GM19023 (cell line): ENCODE results near the gene SP4.
"Not testable (repeated sequence)": the region's sequence is repeated elsewhere in the genome, so short reads cannot be mapped to it uniquely, and the experiment has no call there.

ENCODE experiments used
- ATAC-seq: cut with Tn5 transposase; IDR thresholded peaks from one replicate; pipeline ENCODE4 v1.9.1; 2021; ENCODE audit warnings: mild to moderate bottlenecking, moderate library complexity; ENCODE audit not compliant: unreplicated experiment

The SP4 gene

DNA sequence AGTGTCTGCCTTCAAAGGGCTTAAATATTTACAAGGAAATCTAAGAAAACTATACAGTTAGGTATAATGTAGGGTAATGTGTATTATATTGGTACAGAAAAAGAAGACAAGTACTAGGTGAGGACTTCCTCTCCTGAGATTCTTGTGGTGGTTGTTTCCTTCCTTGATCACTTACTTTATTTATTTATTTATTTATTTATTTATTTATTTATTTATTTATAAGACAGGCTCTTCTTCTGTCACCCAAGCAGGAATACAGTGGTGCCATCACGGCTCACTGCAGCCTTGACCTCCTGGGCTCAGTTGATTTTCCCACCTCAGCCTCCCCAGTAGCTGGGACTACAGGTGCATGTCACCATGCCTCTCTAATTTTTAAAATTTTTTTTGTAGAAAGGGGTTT, 96.8 kb downstream of the SP4 start:
- no peak for ATAC-seq

DNA sequence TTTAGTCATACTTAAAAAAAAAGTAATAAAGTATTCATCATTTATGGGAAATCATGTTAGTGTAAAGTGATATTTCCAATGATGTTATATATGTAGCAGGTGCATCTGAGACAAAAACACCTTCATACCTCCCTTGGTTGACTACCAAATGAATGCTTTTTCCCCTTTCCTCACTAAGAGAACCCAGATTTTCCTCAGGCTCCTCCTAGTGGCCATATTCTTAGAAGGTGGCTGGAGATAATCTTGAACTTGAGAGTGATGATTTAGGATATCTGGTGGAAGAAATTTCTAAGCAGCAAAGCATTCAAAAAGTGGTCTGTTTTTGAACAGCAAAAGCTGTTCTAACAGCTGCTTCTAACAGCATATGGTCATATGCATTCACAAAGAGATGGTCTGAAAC, 98.1 kb downstream of the SP4 start:
- ATAC-seq: no peak

DNA sequence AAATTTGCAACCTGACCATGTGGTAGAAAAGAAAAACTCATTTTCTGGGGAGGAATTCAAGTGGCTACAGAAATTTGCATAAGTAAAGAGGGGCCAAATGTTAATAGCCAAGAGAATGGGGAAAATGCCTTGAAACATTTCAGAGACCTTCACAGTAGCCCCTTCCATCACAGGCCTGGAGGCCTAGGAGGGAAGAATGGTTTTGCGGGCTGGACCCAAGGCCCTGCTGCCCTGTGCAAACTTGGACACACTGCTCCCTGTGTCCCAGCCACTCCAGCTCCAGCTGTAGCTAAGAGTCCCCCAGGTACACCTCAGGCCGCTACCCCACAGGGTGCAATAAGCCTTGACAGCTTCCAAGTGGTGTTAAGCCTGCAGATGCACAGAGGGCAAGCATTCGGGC, 98.6 kb downstream of the SP4 start:
- no peak for ATAC-seq

DNA sequence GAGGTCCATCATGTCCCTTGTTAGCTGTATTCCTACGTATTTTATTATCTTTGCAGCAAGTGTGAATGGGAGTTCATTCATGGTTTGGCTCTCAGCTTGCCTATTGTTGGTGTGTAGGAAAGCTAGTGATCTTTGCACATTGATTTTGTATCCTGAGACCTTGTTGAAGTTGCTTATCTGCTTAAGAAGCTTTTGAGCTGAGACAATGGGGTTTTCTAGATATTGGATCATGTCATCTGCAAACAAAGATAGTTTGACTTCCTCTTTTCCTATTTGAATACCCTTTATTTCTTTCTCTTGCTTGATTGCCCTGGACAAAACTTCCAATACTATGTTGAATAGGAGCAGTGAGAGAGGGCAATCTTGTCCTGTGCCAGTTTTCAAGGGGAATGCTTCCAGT, 104.6 kb downstream of the SP4 start:
- not testable (repeated sequence) for ATAC-seq

DNA sequence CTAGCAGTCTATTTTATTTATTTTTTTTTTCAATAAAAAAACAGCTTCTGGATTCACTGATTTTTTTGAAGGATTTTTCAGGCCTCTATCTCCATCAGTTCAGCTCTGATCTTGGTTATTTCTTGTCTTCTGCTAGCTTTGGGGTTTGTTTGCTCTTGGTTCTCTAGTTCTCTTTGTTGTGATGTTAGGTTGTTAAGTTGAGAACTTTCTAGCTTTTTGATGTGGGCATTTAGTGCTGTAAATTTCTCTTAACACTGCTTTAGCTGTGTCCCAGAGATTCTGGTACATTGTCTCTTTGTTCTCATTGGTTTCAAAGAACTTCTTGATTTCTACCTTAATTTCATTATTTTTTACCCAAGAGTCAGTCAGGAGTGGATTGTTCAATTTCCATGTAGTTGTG, 105.8 kb downstream of the SP4 start:
- ATAC-seq: not testable (repeated sequence)

DNA sequence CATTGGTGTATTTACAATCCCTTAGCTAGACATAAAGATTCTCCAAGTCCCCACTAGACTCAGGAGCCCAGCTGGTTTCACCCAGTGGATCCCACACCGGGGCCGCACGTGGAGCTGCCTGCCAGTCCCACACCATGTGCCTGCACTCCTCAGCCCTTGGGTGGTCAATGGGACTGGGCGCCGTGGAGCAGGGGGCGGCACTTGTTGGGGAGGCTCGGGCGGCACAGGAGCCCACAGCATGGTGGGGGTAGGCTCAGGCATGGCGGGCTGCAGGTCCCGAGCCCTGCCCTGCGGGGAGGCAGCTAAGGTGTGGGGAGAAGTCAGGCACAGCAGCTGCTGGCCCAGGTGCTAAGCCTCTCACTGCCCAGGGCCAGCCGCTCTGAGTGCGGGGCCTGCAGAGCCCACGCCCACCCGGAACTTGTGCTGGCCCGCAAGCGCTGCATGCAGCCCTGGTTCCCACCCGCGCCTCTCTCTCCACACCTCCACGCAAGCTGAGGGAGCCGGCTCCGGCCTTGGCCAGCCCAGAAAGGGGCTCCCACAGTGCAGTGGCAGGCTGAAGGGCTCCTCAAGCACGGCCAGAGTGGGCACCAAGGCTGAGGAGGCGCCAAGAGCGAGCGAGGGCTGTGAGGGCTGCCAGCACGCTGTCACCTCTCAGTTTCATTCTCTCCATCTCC, 108.7 kb downstream of the SP4 start:
- not testable (repeated sequence) for ATAC-seq

DNA sequence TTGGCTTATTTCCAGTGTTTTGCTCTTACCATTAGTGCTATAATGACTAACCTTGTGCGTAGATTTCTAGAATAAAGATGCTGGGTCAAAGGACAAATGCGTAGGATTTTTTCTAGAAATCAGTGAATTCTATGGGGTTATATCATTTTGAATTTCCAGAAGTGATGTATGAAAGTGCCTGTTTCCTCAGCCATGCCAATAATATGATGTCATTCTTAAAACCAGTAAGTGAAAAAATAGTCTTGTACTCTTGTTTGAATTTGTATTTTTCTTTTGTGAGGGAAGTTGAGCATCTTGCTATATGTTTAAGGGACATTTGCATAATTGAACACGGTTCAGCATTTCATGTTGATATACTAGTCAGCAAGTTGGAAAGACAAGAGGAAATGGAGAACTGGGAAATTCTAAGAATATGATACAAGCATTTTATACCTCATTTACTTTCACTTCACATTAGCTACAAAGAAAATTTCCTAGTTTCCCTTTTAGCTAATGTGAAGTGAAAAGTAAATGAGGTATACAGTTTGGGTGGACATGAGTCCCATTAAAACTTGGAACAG, 111.1 kb downstream of the SP4 start:
- no peak for ATAC-seq

DNA sequence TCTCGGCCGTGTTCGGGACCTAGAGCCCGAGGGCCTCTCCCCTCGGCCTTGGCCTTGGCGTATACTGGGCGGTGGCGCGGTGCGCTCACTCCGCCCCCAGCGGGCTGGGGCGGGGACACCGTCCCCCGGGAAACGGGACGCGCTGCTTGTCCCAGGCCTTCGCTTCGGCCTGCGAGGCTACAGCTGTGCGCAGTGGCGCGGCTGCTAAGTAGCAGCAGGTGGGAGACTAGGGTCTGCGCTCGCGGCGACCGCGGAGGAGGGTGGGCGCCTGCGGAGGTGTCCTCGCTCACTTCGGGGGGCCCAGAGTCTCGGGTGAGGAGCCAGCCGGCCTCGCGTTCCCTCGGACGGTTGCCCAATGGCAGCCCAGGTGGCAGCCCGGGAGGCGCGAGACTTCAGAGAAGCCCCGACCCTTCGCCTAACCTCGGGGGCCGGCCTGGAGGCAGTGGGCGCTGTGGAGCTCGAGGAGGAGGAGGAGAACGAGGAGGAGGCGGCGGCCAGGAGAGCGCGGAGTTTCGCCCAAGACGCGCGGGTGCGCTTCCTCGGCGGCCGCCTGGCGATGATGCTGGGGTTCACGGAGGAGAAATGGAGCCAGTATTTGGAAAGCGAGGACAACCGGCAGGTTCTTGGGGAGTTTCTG, 115.1 kb downstream of the SP4 start, which contains the start of gene DNAH11:
Gene DNAH11, plus strand, starts transcription at position 149 of the 637 bp plus-strand sequence. Its CDS starts 207 bp downstream, at position 356.
- ATAC-seq: no peak

DNA sequence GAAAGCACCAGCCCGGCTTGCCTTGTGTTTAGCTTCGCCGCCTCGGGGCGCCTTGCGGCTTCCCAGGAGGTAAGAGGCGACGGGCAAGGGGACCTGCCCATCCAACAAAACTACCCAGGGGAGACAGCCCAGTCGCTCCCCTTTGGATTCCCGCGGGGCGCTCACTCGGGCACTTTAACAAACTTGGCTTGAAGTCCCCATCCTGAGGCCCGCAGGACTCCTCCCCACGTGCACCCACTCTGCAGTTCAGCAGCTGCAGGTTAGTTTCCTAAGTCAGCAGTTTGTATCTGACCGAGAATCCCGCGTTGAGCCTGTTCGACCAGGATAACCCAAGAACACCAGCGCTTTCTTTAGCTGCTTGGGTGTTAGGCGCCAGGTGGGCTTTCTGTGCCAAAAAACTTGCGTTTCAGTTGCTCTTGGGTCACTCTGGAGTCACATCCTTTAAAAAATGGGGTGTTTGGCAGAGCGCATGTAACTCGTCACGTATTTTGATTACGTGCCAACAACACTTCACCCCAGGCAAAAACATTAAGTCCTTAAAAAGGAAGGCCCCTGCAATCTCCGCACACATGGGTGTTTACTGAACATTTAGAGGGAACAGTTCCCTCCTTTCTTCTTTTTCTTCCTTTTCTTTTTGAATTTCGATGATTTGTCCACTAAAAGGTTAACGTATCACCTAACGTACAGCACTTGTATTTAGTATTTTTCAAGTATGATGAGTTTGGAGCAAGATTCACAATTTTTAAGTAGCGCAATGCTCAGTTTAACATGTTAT, 115.8 kb downstream of the SP4 start:
- ATAC-seq: no peak

DNA sequence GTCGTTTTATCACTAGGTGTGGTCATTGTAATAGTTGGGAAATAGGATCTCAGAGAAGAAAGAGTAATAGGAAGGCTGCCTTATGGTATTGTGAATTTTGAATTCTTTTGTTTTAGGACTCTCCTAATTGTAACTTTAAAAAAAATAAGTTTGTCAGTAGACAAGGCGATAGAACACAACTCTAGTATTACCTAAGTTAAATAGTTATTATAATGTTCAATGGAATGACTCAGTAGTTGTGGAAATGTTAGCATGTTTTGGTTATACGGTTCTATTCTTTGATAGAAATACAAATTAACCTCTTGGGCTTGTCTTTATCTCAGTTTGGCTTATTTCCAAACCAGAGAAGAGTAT, 116.4 kb downstream of the SP4 start:
- ATAC-seq: no peak

DNA sequence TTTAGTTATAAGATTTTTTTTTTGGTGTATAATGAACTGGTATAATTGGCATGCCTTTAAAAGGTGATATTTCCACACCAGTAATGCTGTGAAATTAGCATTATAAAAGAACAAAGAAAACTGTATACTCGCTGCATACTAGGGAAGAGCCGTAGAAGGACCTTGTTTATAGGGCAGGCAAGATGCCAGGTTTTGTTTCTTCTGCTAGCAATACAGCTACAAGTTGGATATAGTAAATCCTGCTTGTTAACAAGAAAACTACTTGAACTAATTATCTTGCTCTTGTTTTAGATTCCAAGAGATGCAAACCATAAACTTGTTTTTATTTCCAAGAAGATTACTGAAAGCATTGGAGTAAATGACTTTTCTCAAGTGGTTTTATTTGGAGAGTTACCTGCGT, 116.8 kb downstream of the SP4 start:
- ATAC-seq: no peak

DNA sequence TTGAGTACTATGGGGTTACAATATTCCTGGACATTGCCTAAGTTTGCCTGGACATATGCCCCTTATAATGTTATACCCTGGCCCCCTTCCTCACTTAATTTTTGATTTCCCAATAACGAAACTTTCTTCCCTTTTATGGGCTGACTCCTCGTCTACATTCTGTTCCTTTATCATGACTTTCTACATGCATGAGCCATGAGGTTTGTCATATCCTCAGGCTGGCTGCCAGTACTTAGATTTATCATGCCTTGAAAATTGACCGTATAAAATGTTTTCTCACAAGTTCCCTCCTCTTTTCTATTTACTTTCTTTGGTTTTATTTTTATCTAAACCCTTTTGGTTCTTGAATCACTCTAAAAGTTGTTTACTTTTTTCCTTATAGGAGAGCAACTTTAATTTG, 119.6 kb downstream of the SP4 start:
- no peak for ATAC-seq

DNA sequence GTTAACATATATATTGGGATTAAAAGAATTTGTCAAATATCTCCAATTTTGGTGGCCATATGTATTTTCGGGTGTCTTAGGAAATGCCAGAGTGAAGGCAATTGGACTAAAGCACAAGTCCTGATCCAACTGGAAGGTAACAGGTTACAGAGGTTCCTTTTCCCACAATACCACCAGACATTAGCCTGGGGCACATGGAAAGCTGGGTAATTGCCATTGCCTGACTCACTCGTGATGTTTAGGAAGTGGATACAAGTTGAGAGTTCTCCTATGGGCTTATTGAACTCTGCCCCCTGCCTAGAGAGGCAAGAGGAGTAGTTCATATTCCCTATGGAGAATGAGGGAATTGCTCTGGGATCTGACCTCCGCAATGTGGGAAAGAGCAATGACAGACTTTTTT, 120.6 kb downstream of the SP4 start:
- ATAC-seq: no peak

DNA sequence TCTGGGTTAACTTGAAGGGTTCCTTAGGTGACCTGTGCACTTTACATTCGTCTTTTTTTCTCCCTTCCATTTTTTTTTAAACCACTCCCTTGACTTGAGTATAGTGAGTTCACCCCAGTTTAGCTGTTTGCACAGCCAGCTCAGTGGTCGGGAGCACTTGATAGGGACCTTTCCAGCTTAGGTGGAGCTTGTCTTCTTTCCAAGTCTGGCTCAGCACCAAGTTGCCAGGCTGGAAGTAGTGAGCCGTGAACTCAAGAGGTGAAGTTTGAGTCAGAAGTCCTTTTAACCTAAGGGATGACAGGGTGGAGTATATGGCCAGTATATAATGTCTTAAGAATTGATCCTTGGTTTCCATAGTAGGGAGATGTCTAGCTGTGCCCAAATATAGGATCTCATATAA, 122.2 kb downstream of the SP4 start:
- ATAC-seq: no peak

DNA sequence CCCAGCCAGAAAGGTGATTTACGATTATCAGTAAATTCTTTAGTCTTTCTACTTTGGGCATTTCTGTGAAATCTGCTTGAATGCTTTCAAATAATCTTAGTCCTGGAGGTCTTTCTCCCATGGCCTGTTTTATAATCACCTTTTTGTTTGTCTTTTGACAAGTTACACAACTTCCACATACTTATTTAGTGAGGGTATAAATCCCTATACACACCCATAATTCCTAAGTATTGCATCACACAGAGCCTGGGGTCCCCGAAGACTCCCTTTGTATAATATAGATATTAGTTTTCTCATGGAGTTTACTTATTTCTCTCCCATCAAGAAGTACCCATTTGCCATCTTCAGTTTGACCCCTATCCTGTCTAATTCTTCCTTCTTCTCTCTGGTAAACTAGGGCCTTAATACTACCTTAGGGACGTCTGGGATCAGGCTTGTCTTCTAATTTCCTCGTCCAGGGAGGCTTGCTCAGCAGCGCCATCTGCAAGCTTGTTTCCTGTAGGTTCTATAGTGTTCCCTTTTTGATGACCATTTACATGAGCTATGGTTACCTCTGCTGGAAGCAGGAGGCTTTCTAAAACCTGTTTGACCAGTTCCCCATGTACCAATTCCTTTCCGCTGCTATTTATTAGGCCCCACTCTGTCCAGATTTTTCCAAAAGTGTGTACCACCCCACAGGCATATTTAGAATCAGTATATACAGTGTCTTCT, 123.1 kb downstream of the SP4 start:
- no peak for ATAC-seq

DNA sequence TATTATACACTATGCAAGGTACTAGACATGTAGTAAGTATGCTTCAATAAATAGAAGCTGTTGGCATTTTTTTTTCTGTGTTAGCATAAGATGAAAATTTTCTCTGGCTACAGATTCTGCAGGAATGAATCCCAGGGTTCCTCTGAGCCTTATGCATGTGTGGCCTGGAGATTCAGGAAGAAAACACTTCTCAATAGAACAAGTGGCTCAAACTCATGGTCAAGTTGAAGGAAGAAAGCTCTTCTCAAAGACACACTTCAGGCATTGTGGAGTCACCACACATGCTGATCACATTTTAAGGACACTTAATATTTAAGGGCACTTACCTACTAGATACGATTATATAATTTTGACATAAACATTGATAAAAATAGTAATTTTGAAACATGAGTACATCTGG, 134.5 kb downstream of the SP4 start:
- ATAC-seq: no peak
